Mesendoderm (in vitro differentiated cells): ENCODE measurements around the gene PACSIN2.

Source experiments
- DNase-seq: peaks from one replicate; pipeline ENCODE4 v3.0.0; 2013
- H2AK5ac ChIP-seq: 2 replicates; pipeline ENCODE4 v1.6.1; 2013; ENCODE audit warnings: low read length, inconsistent platforms
- H2BK120ac ChIP-seq: 2 replicates; pipeline ENCODE4 v1.6.1; 2013; ENCODE audit warnings: low read depth, mild to moderate bottlenecking, low read length, moderate library complexity, mixed read lengths
- H2BK15ac ChIP-seq: replicated peaks from 2 replicates; pipeline ENCODE4 v1.6.1; 2013; ENCODE audit warnings: low read depth, mild to moderate bottlenecking, moderate library complexity
- H2BK5ac ChIP-seq: 2 replicates; pipeline ENCODE4 v1.6.1; 2013; ENCODE audit warnings: low read length, inconsistent platforms
- H3K18ac ChIP-seq: 2 replicates; pipeline ENCODE4 v1.6.1; 2013; ENCODE audit warnings: mild to moderate bottlenecking, low read length, mixed read lengths
- H3K23ac ChIP-seq: one replicate; pipeline ENCODE4 v1.6.1; 2013; ENCODE audit warnings: low read length
- H3K27ac ChIP-seq: 2 replicates; pipeline ENCODE4 v1.5.1; 2013; ENCODE audit warnings: low read depth, mild to moderate bottlenecking, inconsistent platforms, low read length, moderate library complexity
- H3K27me3 ChIP-seq: 2 replicates; pipeline ENCODE4 v1.6.1; 2013; ENCODE audit warnings: low read length, control low read depth, mild to moderate bottlenecking, inconsistent platforms; ENCODE audit not compliant: insufficient read depth, poor library complexity
- H3K36me3 ChIP-seq: 2 replicates; pipeline ENCODE4 v1.6.1; 2013; ENCODE audit warnings: low read length, inconsistent platforms; ENCODE audit not compliant: control insufficient read depth, insufficient read depth
- H3K4ac ChIP-seq: one replicate; pipeline ENCODE4 v1.6.1; 2013; ENCODE audit warnings: low read depth, mild to moderate bottlenecking, low read length, moderate library complexity
- H3K4me1 ChIP-seq: 2 replicates; pipeline ENCODE4 v1.6.1; 2013; ENCODE audit warnings: low read depth, low read length, inconsistent platforms; ENCODE audit not compliant: control insufficient read depth
- H3K4me2 ChIP-seq: 2 replicates; pipeline ENCODE4 v1.6.1; 2013; ENCODE audit warnings: low read length
- H3K4me3 ChIP-seq: 2 replicates; pipeline ENCODE4 v1.5.1; 2013; ENCODE audit warnings: mild to moderate bottlenecking, low read length
- H3K56ac ChIP-seq: one replicate; pipeline ENCODE4 v1.6.1; 2013; ENCODE audit warnings: low read length
- H3K79me1 ChIP-seq: 2 replicates; pipeline ENCODE4 v1.6.1; 2013; ENCODE audit warnings: low read length, inconsistent platforms
- H3K79me2 ChIP-seq: 2 replicates; pipeline ENCODE4 v1.6.1; 2013; ENCODE audit warnings: mild to moderate bottlenecking, low read length; ENCODE audit not compliant: control insufficient read depth, insufficient read depth
- H3K9ac ChIP-seq: 2 replicates; pipeline ENCODE4 v1.6.1; 2013; ENCODE audit warnings: low read length, inconsistent platforms
- H4K5ac ChIP-seq: one replicate; pipeline ENCODE4 v1.6.1; 2013; ENCODE audit warnings: low read length
- H4K8ac ChIP-seq: one replicate; pipeline ENCODE4 v1.6.1; 2013; ENCODE audit warnings: low read depth, mild to moderate bottlenecking, control low read depth, low read length, moderate library complexity
- WGBS: extraction: QIAGEN DNeasy Blood & Tissue Kit; methylation state at CpG from one replicate; pipeline ENCODE4 v1.1.7; 2013; ENCODE audit warnings: low lambda C conversion rate, missing lambda C conversion rate; ENCODE audit not compliant: insufficient coverage; ENCODE audit errors: extremely low coverage; 5-methylcytosine and 5-hydroxymethylcytosine counted together

Gene PACSIN2

GRCh38 chr22:42901790-42902508 lies 113.0 kb downstream of the PACSIN2 start:
- H3K36me3 ChIP-seq = no peaks in the 10 kb centered on the region
- no peak overlapping the region for H2BK5ac ChIP-seq
- H3K18ac ChIP-seq = no peak overlapping the region

DNA sequence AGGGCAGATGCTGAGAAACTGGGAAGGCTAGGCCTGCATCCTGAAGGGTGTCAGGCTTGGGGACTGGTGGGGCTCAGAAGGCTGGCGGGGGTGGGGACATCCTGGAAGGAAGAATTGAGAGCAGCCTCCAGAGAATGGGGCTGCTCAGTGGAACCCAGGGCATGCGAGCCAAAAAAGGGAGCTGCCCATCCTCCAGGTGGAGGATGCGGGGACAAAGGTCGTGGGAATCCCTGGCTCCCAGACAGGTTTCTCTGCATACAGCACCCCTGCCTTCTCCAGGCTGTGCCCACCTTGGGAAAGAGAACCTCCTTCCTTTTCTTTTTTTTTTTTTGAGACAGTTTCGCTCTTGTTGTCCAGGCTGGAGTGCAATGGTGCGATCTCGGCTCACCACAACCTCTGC lies 117.0 kb downstream of the PACSIN2 start:
- Histone ChIP-seq H3K27ac (no peak overlapping the region), H3K23ac (no peak overlapping the region), H3K79me2 (peaks cover 2% of the 10 kb centered on the region), H3K18ac (no peak overlapping the region), H4K5ac (no peak overlapping the region), H3K27me3 (no peaks in the 10 kb centered on the region), H3K4ac (no peak overlapping the region), H3K79me1 (peaks cover 27% of the 10 kb centered on the region), H3K4me2 (no peak overlapping the region), H4K8ac (no peak overlapping the region), H2BK5ac (no peak overlapping the region), H2BK120ac (no peak overlapping the region), H3K9ac (no peak overlapping the region), H2AK5ac (no peak overlapping the region), H3K56ac (no peak overlapping the region), H2BK15ac (no peak overlapping the region), H3K36me3 (no peaks in the 10 kb centered on the region), H3K4me1 (no peaks in the 10 kb centered on the region), H3K4me3 (no peak overlapping the region)
- no CpG with 5 or more reads among the region's 7 CpGs for WGBS
- no peak for DNase-seq

More at GRCh38 chr22:42901790-42902508, 113.0 kb downstream of the PACSIN2 start:
- Histone ChIP-seq H3K79me1 (peaks cover 45% of the 10 kb centered on the region), H3K56ac (no peak overlapping the region), H4K5ac (no peak overlapping the region), H3K27ac (no peak overlapping the region), H4K8ac (no peak overlapping the region), H3K9ac (no peak overlapping the region), H3K4me3 (no peak overlapping the region), H3K4me1 (no peaks in the 10 kb centered on the region), H2BK15ac (no peak overlapping the region), H3K79me2 (peaks cover 7% of the 10 kb centered on the region), H2BK120ac (no peak overlapping the region), H3K27me3 (no peaks in the 10 kb centered on the region), H2AK5ac (no peak overlapping the region), H3K4ac (no peak overlapping the region), H3K4me2 (no peak overlapping the region), H3K23ac (no peak overlapping the region)
- WGBS = no CpG with 5 or more reads among the region's 14 CpGs
- DNase-seq = no peak

DNA sequence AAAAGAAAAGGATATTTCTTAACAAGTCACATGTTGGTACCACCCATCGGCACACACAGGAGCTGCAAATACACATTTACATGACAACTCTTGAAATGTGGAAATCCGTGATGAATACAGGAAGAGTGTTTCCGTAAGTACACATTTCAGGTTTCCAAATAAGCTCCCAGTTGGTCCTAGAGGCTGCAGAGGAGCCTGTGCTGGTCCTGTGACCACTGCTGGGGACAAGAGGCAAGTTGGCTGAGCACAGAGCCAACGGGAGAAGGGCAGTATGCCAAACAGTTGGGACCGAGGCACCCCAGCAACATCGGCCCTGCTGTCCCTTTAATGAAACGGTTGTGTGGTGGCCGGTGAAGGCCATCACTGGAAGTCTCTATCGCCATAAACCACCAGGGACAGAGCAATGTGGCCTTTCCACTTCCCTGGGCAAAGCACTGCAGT lies 119.4 kb downstream of the PACSIN2 start:
- H2BK5ac ChIP-seq = no peak overlapping the region
- no peak overlapping the region for H3K27ac ChIP-seq
- WGBS = no CpG with 5 or more reads among the region's 9 CpGs

DNA sequence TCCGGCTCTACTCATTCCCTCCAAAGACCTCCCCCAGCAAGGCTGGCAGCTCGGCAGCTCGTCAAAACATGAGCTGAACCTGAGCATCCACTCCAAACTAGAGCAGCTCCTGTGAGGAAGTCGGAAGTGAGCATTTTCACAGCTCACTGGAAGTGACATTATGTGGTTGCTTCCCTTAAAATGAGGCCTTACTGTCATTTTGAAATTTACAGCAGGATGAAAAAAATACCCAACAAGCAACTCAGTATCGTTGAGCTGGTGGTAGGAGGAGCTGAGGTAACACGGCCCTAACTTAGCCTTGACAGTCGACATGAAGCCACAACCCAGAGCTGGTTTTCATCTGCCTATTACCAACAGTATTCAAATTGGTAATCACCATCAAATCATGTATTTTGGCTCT lies 119.9 kb downstream of the PACSIN2 start:
- Histone ChIP-seq H2BK15ac (no peak overlapping the region), H3K9ac (no peak overlapping the region), H2AK5ac (no peak overlapping the region), H2BK5ac (no peak overlapping the region), H3K4me2 (no peak overlapping the region), H3K79me1 (peaks cover 13% of the 10 kb centered on the region), H3K79me2 (peaks cover 2% of the 10 kb centered on the region), H3K4me1 (no peaks in the 10 kb centered on the region), H3K36me3 (peaks cover 3% of the 10 kb centered on the region), H3K27ac (no peak overlapping the region), H3K4me3 (no peak overlapping the region), H4K8ac (no peak overlapping the region), H3K23ac (no peak overlapping the region), H3K27me3 (no peaks in the 10 kb centered on the region), H3K18ac (no peak overlapping the region), H3K4ac (no peak overlapping the region), H4K5ac (no peak overlapping the region), H2BK120ac (no peak overlapping the region), H3K56ac (no peak overlapping the region)
- DNase-seq = no peak
- WGBS = no CpG with 5 or more reads among the region's 7 CpGs

More for the DNA sequence above, 119.4 kb downstream of the PACSIN2 start:
- Histone ChIP-seq H3K9ac (no peak overlapping the region), H4K8ac (no peak overlapping the region), H2AK5ac (no peak overlapping the region), H2BK120ac (no peak overlapping the region), H3K23ac (no peak overlapping the region), H2BK15ac (no peak overlapping the region), H3K36me3 (peaks cover 3% of the 10 kb centered on the region), H3K56ac (peak overlapping the region; percentile 22), H3K4ac (no peak overlapping the region), H3K18ac (no peak overlapping the region), H3K4me1 (no peaks in the 10 kb centered on the region), H3K79me2 (peaks cover 2% of the 10 kb centered on the region), H4K5ac (no peak overlapping the region), H3K79me1 (peaks cover 14% of the 10 kb centered on the region), H3K4me2 (no peak overlapping the region), H3K27me3 (no peaks in the 10 kb centered on the region), H3K4me3 (no peak overlapping the region)
- DNase-seq = no peak

GRCh38 chr22:42893371-42894150 lies 121.4 kb downstream of the PACSIN2 start:
- H4K5ac ChIP-seq = no peak overlapping the region
- no peak overlapping the region for H3K4me2 ChIP-seq
- no peak overlapping the region for H2BK120ac ChIP-seq
- no peak overlapping the region for H3K23ac ChIP-seq
- H2BK5ac ChIP-seq = no peak overlapping the region
- H3K18ac ChIP-seq = no peak overlapping the region
- no peak for DNase-seq
- H3K4ac ChIP-seq = no peak overlapping the region
- H2BK15ac ChIP-seq = no peak overlapping the region
- no peak overlapping the region for H3K4me3 ChIP-seq
- WGBS = no CpG with 5 or more reads among the region's 25 CpGs
- H3K56ac ChIP-seq = no peak overlapping the region
- peaks cover 7% of the 10 kb centered on the region for H3K36me3 ChIP-seq
- no peak overlapping the region for H3K9ac ChIP-seq
- no peak overlapping the region for H4K8ac ChIP-seq
- no peak overlapping the region for H3K27ac ChIP-seq
- no peaks in the 10 kb centered on the region for H3K4me1 ChIP-seq
- H2AK5ac ChIP-seq = no peak overlapping the region
- H3K27me3 ChIP-seq = no peaks in the 10 kb centered on the region
- peaks cover 8% of the 10 kb centered on the region for H3K79me1 ChIP-seq
- H3K79me2 ChIP-seq = peaks cover 2% of the 10 kb centered on the region
